KOPT-K1 (cell line): ENCODE data around the gene TMIGD3.
"Not testable (repeated sequence)": the region's sequence is repeated elsewhere in the genome, so short reads cannot be mapped to it uniquely, and the experiment has no call there.

Source experiments
- H3K27ac ChIP-seq: fragments of 200-600 bp; sonication (generic); 2 replicates; pipeline ENCODE4 v1.5.1; 2016; ENCODE audit warnings: antibody characterized with exemption, mild to moderate bottlenecking, low read depth, low read length; ENCODE audit not compliant: poor library complexity, severe bottlenecking
- H3K36me3 ChIP-seq: fragments of 200-600 bp; sonication (generic); 2 replicates; pipeline ENCODE4 v1.5.1; 2017; ENCODE audit warnings: antibody characterized with exemption, mild to moderate bottlenecking, low read length, moderate library complexity; ENCODE audit not compliant: insufficient read depth
- H3K9me3 ChIP-seq: fragments of 200-600 bp; sonication (generic); 2 replicates; pipeline ENCODE4 v1.5.1; 2017; ENCODE audit warnings: antibody characterized with exemption, low read length, mild to moderate bottlenecking; ENCODE audit not compliant: insufficient read depth, poor library complexity, severe bottlenecking

Gene TMIGD3

DNA sequence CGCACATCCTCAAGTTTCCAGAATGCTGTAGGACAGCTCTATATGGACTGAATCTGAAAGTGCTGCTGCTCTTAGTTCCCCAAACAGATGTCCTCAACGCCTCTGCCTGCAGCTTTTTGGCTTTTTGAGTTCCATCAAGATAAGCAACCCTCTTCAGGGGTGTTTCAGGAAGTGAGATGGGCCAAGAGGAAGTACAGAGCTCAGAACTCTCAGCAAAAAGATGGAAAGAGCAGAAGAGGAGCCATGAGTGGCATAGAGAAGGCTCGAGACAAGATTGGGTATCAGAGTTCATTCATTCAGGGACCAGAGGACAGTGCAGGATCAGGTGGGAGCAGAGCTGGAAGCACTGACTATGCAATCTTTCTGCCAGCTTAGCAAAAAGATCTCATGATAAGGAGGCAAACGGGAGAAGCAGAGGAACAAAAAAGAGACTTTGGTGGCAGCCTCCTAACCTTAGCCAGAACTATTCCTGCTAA lies at the start of gene TMIGD3, which contains the start of gene ADORA3:
Gene TMIGD3, minus strand, starts transcription at position 49 of the 476 bp plus-strand sequence. CDS start 279 bp downstream, outside the sequence.
Gene ADORA3, minus strand, starts transcription at position 49 of the 476 bp plus-strand sequence. CDS start 279 bp downstream, outside the sequence.
- Histone ChIP-seq H3K9me3 (no peaks in the 10 kb centered on the region), H3K36me3 (no peaks in the 10 kb centered on the region), H3K27ac (peak within 1 kb of the TSS; percentile 64)

DNA sequence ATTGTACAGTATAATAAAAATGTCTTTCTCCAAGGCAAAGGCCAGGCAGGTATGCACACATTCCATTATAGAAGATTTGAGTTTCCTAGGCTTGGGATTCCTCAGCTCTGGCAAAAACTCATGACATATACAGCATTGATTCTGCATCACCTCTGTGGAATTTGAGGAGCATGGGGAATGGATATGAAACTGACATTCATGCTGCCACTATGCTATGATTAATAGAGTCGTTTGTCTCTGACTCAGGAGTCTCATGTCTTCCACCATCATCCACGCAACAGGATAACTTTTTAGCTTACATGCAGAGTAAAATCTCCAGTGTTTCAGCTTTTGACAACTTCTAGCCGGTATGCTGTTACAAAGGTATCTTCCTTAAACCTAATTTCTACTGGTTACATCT lies 49.8 kb upstream of the TMIGD3 start:
- no peaks in the 10 kb centered on the region for H3K36me3 ChIP-seq
- no peak overlapping the region for H3K27ac ChIP-seq
- H3K9me3 ChIP-seq, result no peaks in the 10 kb centered on the region

- H3K27ac ChIP-seq, result no peak overlapping the region
- no peaks in the 10 kb centered on the region for H3K9me3 ChIP-seq
- H3K36me3 ChIP-seq, result no peaks in the 10 kb centered on the region
Measured at GRCh38 chr1:111552587-111552986, 49.2 kb upstream of the TMIGD3 start.

DNA sequence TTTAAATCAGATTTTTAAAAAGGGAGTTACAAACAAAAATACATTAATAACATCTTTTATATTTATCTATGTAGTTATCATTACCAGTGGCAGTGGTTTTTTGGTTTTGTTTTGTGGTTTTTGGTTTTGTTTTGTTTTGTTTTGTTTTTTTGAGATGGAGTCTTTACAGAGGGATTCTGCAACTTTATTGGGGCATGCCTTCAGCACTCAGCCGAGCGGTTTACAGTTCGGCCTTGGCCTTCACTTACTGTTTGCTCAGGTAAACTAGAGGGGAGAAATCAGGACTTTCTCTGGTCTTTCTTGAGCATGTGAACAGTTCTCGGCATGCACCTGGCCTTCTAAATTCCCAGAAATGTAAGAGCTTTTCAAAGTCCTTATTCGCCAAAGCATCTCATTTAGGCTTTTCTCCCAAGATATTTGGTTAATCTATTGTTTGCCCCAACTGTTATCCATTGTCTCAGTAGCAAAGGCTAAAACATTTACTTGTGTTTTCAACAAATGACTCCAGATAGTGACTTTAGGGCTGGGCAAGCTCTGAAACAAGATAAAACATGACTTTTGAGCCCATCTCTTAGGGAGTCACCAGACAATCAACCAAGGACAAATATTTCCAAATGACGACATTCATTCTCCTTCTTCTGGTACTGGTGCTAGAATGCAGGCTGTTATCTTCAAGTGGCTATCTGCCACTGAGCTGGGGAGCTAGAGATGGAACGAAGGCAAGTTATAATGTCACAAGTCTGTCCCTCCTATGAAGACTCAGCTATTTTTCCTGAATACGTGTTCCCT lies 48.4 kb upstream of the TMIGD3 start:
- Histone ChIP-seq H3K27ac (no peak overlapping the region), H3K9me3 (no peaks in the 10 kb centered on the region), H3K36me3 (no peaks in the 10 kb centered on the region)

DNA sequence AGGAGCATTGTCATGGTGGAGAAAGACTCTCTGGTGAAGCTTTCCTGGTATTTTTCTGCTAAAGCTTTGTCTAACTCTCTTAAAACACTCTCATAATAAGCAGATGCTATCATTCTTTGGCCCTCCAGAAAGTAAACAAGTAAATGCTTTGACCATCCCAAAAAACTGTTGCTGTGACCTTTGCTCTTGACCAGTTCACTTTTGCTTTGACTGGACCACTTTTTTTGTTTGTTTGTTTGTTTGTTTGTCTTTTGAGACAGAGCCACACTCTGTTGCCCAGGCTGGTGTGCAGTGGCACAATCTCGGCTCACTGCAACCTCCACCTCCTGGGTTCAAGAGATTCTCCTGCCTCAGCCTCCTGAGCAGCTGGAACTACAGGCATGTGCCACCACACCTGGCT lies 44.4 kb upstream of the TMIGD3 start:
- H3K27ac ChIP-seq, H3K9me3 ChIP-seq, H3K36me3 ChIP-seq: not testable (repeated sequence)

- Histone ChIP-seq H3K27ac (no peak overlapping the region), H3K36me3 (no peaks in the 10 kb centered on the region), H3K9me3 (no peaks in the 10 kb centered on the region)
Measured at GRCh38 chr1:111542187-111542586, 38.8 kb upstream of the TMIGD3 start.

DNA sequence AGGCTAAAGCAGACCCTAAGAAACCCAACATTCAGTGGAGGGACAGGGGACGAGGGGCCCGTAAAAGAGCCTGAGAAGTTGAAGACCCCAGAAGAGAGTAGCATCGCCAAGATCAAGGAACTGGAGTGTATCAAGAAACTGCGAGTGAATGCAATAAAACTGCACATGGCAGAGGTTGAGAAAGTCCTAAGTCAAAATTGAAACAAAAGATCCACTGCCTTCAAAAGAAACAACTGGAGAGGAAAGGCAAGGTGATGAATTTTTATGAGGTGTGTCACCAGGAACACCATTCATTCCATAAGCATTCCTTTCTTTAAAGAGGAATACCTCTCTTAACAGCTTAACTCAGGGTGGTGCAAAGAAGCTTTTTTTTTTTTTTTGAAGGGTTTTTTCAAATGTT lies 38.3 kb upstream of the TMIGD3 start:
- no peaks in the 10 kb centered on the region for H3K9me3 ChIP-seq
- H3K27ac ChIP-seq, result no peak overlapping the region
- no peaks in the 10 kb centered on the region for H3K36me3 ChIP-seq

DNA sequence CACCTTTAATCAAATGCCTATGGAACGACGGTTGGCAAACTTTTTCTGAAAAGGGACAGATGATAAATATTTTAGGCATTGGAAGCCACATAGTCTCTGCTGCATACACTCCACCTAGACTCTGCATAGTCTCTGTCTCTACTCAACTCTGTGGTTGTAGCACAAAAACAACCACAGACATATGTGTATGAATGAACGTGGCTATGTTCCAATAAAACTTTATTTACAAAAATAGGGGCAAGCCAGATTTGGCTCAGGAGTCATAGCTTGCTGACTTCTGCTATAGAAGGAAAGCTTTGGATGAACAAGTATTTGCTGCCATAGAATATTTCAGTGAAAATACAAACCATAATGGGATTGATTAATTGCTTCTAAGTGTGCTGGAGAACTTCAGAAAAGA lies 37.5 kb upstream of the TMIGD3 start:
- H3K36me3 ChIP-seq, result no peaks in the 10 kb centered on the region
- H3K27ac ChIP-seq, result no peak overlapping the region
- H3K9me3 ChIP-seq, result no peaks in the 10 kb centered on the region

- Histone ChIP-seq H3K9me3 (no peaks in the 10 kb centered on the region), H3K36me3 (no peaks in the 10 kb centered on the region), H3K27ac (no peak overlapping the region)
Measured at GRCh38 chr1:111538343-111539025, 35.1 kb upstream of the TMIGD3 start.

DNA sequence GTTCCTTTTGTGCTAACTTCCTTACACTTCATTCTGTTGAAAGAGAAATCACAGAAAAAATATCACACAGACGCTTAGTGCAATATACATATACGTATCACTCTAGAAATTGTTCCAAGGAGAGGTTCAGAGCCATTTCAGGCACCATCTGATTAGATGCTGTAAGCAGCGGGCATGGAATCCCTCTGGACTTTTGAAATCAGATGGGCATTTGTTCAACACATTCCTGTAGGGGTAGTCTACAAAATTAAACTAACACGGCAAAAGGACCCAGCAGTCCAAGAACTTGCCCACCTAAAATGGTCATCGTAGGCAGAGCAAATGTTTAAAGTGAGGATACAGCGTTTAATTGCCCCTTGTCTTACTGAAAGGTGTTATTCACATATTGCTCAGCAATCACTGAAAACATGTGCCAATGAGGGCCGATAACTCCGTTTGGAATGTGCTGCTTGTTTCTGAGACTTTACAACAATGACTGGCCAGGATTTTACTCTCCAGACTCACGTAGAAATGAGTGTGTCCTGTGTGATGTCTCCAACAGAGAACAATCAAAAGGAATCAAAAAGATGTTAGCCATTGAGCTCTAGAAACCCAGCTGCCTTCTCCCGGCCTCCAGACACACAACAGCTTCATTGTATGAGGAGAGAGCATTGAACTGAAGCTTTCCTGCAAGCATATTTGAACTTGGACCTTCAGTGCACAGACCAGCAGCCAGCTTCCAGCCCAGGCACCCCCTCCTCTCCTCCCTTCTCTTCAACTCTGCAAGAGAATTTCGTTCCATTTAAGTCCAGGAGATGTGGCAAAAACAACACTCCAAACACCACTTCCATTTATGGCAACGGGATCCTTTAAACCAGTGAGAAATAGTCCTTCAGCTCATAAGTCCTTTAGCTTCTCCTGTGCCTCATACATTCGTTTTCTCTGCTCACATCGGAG lies 32.1 kb upstream of the TMIGD3 start:
- H3K27ac ChIP-seq, result no peak overlapping the region
- H3K36me3 ChIP-seq, result no peaks in the 10 kb centered on the region
- H3K9me3 ChIP-seq, result no peaks in the 10 kb centered on the region

GRCh38 chr1:111520053-111520452 lies 16.6 kb upstream of the TMIGD3 start:
- H3K36me3 ChIP-seq, result no peaks in the 10 kb centered on the region
- peaks cover 4% of the 10 kb centered on the region for H3K9me3 ChIP-seq
- H3K27ac ChIP-seq, result no peak overlapping the region

DNA sequence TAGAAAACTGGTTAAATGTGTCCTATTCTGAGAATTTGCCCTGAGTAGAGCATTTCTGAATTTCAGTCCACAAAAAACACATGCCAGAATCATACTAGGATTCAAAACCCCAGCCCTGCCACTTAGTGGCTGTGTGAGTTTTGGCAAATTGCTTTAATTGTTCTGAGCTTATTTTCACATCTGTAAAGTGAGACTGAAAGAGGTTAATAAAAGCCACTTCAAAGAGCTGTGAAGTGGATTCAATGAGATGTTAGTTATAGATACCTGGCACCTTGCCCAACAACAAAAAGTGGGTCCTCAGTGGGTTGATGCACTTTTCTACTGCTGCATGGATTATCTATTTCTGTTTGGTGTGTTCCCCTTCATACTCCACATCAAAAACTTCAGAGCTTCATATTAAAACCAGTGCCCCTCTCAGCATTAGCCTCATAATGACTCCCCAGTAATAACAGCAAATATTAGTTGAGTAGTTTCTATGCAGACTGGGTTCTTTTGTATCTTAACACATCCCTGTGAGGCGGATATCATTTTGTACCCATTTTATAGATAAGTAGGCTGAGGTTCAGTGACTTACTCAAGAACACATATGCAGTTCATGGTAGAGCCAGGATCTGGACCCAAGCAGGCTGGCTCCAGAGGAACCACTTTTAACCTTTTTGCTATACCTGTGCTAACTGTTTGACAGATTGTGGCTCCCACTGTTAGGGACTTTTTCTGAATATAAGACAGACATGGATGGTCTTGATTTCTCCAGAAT lies 14.2 kb upstream of the TMIGD3 start:
- Histone ChIP-seq H3K9me3 (no peaks in the 10 kb centered on the region), H3K36me3 (no peaks in the 10 kb centered on the region), H3K27ac (peak overlapping the region; percentile 82)

- Histone ChIP-seq H3K36me3 (no peaks in the 10 kb centered on the region), H3K9me3 (no peaks in the 10 kb centered on the region), H3K27ac (peak overlapping the region; percentile 82)
Measured at GRCh38 chr1:111516005-111516535, 12.6 kb upstream of the TMIGD3 start.
